ENCODE data around the gene AKTIP.
A peak's percentile ranks its signal among the peaks of the same experiment; 100 is the strongest.

Gene AKTIP

GRCh38 chr16:53534206-53534605 lies 31.2 kb upstream of the AKTIP start:
- Histone ChIP-seq H3K27me3 (no peaks in the 10 kb centered on the region), H3K4me1 (peaks cover 12% of the 10 kb centered on the region), H3K36me3 (no peaks in the 10 kb centered on the region), H3K9me3 (peaks cover 16% of the 10 kb centered on the region), H3K27ac (no peak overlapping the region), H3K9ac (no peak overlapping the region), H4K20me1 (no peaks in the 10 kb centered on the region), H3K4me2 (no peak overlapping the region), H3K4me3 (no peak overlapping the region)
- TF ChIP-seq Cebpa-rat (IDR thresholded peaks at IDR 0.05) = no peak

GRCh38 chr16:53530741-53531140 lies 27.7 kb upstream of the AKTIP start:
- TF ChIP-seq Cebpa-rat (IDR thresholded peaks at IDR 0.05) = no peak
- Histone ChIP-seq H3K4me2 (no peak overlapping the region), H3K4me1 (peaks cover 33% of the 10 kb centered on the region), H3K27me3 (no peaks in the 10 kb centered on the region), H3K36me3 (no peaks in the 10 kb centered on the region), H3K9me3 (0 out of 2 replicates have a peak, but pooled peaks cover 5% of the 10 kb centered on the region), H4K20me1 (no peaks in the 10 kb centered on the region), H3K9ac (no peak overlapping the region), H3K4me3 (no peak overlapping the region), H3K27ac (no peak overlapping the region)

GRCh38 chr16:53530046-53530445 lies 27.0 kb upstream of the AKTIP start:
- Histone ChIP-seq H4K20me1 (no peaks in the 10 kb centered on the region), H3K36me3 (no peaks in the 10 kb centered on the region), H3K27ac (no peak overlapping the region), H3K4me2 (no peak overlapping the region), H3K27me3 (no peaks in the 10 kb centered on the region), H3K4me1 (peaks cover 40% of the 10 kb centered on the region), H3K9ac (no peak overlapping the region), H3K9me3 (0 out of 2 replicates have a peak, but pooled peaks cover 5% of the 10 kb centered on the region), H3K4me3 (no peak overlapping the region)
- no peak for TF ChIP-seq Cebpa-rat (IDR thresholded peaks at IDR 0.05)

GRCh38 chr16:53529513-53529912 lies 26.5 kb upstream of the AKTIP start:
- Histone ChIP-seq H3K4me1 (peaks cover 46% of the 10 kb centered on the region), H3K27me3 (no peaks in the 10 kb centered on the region), H3K9me3 (0 out of 2 replicates have a peak, but pooled peaks cover 5% of the 10 kb centered on the region), H3K36me3 (no peaks in the 10 kb centered on the region), H3K9ac (no peak overlapping the region), H3K4me3 (no peak overlapping the region), H3K27ac (no peak overlapping the region), H4K20me1 (no peaks in the 10 kb centered on the region), H3K4me2 (no peak overlapping the region)
- no peak for TF ChIP-seq Cebpa-rat (IDR thresholded peaks at IDR 0.05)

GRCh38 chr16:53528797-53529196 lies 25.8 kb upstream of the AKTIP start:
- H3K27me3 ChIP-seq = no peaks in the 10 kb centered on the region
- 0 out of 2 replicates have a peak, but pooled peaks cover 5% of the 10 kb centered on the region for H3K9me3 ChIP-seq
- no peak overlapping the region for H3K9ac ChIP-seq
- H3K4me3 ChIP-seq = no peak overlapping the region
- peaks cover 53% of the 10 kb centered on the region for H3K4me1 ChIP-seq
- H3K27ac ChIP-seq = no peak overlapping the region
- no peak for TF ChIP-seq Cebpa-rat (IDR thresholded peaks at IDR 0.05)
- no peaks in the 10 kb centered on the region for H4K20me1 ChIP-seq
- no peaks in the 10 kb centered on the region for H3K36me3 ChIP-seq
- no peak overlapping the region for H3K4me2 ChIP-seq

- TF ChIP-seq Cebpa-rat (IDR thresholded peaks at IDR 0.05) = no peak
- Histone ChIP-seq H3K27ac (peak overlapping the region; percentile 49; the same call in 1 of the 2 replicates), H4K20me1 (no peaks in the 10 kb centered on the region), H3K4me2 (peak overlapping the region; percentile 63; the same call in 1 of the 2 replicates), H3K4me1 (peaks cover 87% of the 10 kb centered on the region), H3K9ac (no peak overlapping the region), H3K36me3 (no peaks in the 10 kb centered on the region), H3K27me3 (no peaks in the 10 kb centered on the region), H3K9me3 (0 out of 2 replicates have a peak, but pooled peaks cover 5% of the 10 kb centered on the region), H3K4me3 (no peak overlapping the region)
These were observed 21.1 kb upstream of the AKTIP start for GRCh38 chr16:53523971-53524548.

GRCh38 chr16:53523126-53523804 lies 20.3 kb upstream of the AKTIP start:
- TF ChIP-seq Cebpa-rat (IDR thresholded peaks at IDR 0.05) = no peak
- Histone ChIP-seq H3K4me2 (no peak overlapping the region), H3K9me3 (0 out of 2 replicates have a peak, but pooled peaks cover 5% of the 10 kb centered on the region), H3K9ac (no peak overlapping the region), H4K20me1 (no peaks in the 10 kb centered on the region), H3K27me3 (no peaks in the 10 kb centered on the region), H3K4me1 (peaks cover 88% of the 10 kb centered on the region), H3K36me3 (no peaks in the 10 kb centered on the region), H3K27ac (no peak overlapping the region; the same call in 1 of the 2 replicates), H3K4me3 (no peak overlapping the region)

GRCh38 chr16:53519417-53520091 lies 16.5 kb upstream of the AKTIP start:
- no peaks in the 10 kb centered on the region for H3K27me3 ChIP-seq
- no peak for TF ChIP-seq Cebpa-rat (IDR thresholded peaks at IDR 0.05)
- no peaks in the 10 kb centered on the region for H3K36me3 ChIP-seq
- peaks cover 12% of the 10 kb centered on the region for H3K9me3 ChIP-seq
- H3K4me3 ChIP-seq = peak overlapping the region; percentile 47
- H4K20me1 ChIP-seq = no peaks in the 10 kb centered on the region
- H3K9ac ChIP-seq = peak overlapping the region; percentile 75
- peak overlapping the region; percentile 96 for H3K4me2 ChIP-seq
- H3K4me1 ChIP-seq = peaks cover 95% of the 10 kb centered on the region
- peak overlapping the region; percentile 92 for H3K27ac ChIP-seq

GRCh38 chr16:53518550-53519416 lies 15.8 kb upstream of the AKTIP start:
- H3K27ac ChIP-seq = peak overlapping the region; percentile 92
- no peaks in the 10 kb centered on the region for H4K20me1 ChIP-seq
- TF ChIP-seq Cebpa-rat (IDR thresholded peaks at IDR 0.05) = no peak
- H3K4me1 ChIP-seq = peaks cover 87% of the 10 kb centered on the region
- H3K27me3 ChIP-seq = no peaks in the 10 kb centered on the region
- H3K4me3 ChIP-seq = peak overlapping the region; percentile 47
- no peaks in the 10 kb centered on the region for H3K36me3 ChIP-seq
- peaks cover 20% of the 10 kb centered on the region for H3K9me3 ChIP-seq
- peak overlapping the region; percentile 75 for H3K9ac ChIP-seq
- H3K4me2 ChIP-seq = peak overlapping the region; percentile 96
